B cell (primary cell): ENCODE results near the gene LRP2. TPM values are rescaled to one million over a fixed set of nuclear protein-coding genes. Genes with fewer than 3 reads are reported as not detected.

Experiments used
- ATAC-seq: fragments of 200-7000 bp; cut with Tn5 transposase; one replicate; pipeline ENCODE4 v1.10.0; 2021; ENCODE audit warnings: low read depth, mild to moderate bottlenecking, moderate number of reproducible peaks, moderate library complexity
- CTCF ChIA-PET: fragments of 350-600 bp; sonication (Branson Sonifier 250); formaldehyde crosslinking; loops from one replicate; lab custom pipeline; 2021; ENCODE audit warnings: antibody characterized with exemption, inconsistent platforms; lab: Charles Lee
- POLR2A ChIA-PET: fragments of 350-600 bp; sonication (Branson Sonifier 250); formaldehyde crosslinking; loops from one replicate; lab custom pipeline; 2021; ENCODE audit warnings: antibody characterized with exemption; lab: Charles Lee
- DNase-seq: peaks from one replicate; pipeline ENCODE4 v3.0.0; 2013
- H2AFZ ChIP-seq: 2 replicates; pipeline ENCODE4 v1.6.1; 2012; ENCODE audit warnings: mild to moderate bottlenecking, low read depth, low read length; ENCODE audit not compliant: insufficient read depth, poor library complexity, severe bottlenecking
- H3K27ac ChIP-seq, 2 donors: 1 replicate in 1 of 2; 2 replicates in 1 of 2; pipeline ENCODE4 v1.5.1; 2012 to 2013; ENCODE audit warnings: low read length in 2 of 2, mild to moderate bottlenecking in 2 of 2, moderate library complexity in 1 of 2
- H3K27me3 ChIP-seq, 4 experiments: fragments of 200-600 bp in 1 of 4; sonication (generic) in 1 of 4; replicated peaks in 1 of 4; 1 replicate in 2 of 4; 2 replicates in 2 of 4; pipeline versions ENCODE4 v1.6.1 to v1.7.0; 2013 to 2016; ENCODE audit warnings: low read length in 3 of 4, mild to moderate bottlenecking in 2 of 4, mixed read lengths in 1 of 4, moderate library complexity in 1 of 4; ENCODE audit not compliant: insufficient read depth in 4 of 4, control insufficient read depth in 3 of 4; ENCODE audit errors: control extremely low read depth in 1 of 4
- H3K36me3 ChIP-seq, 2 experiments: replicated peaks in 1 of 2; 1 replicate in 1 of 2; 2 replicates in 1 of 2; pipeline versions ENCODE4 v1.6.1 to v1.7.1; 2013; ENCODE audit warnings: low read length in 1 of 2; ENCODE audit not compliant: insufficient read depth in 2 of 2, control insufficient read depth in 1 of 2; ENCODE audit errors: control extremely low read depth in 1 of 2, extremely low read depth in 1 of 2
- H3K4me1 ChIP-seq, 2 donors: fragments of 200-600 bp in 1 of 2; sonication (generic) in 1 of 2; 1 replicate in 1 of 2; 2 replicates in 1 of 2; pipeline versions ENCODE4 v1.5.1 to v1.6.1; 2013 to 2017; ENCODE audit warnings: low read length in 2 of 2; ENCODE audit not compliant: control insufficient read depth in 2 of 2, insufficient read depth in 2 of 2
- H3K4me2 ChIP-seq: replicated peaks from 2 replicates; pipeline ENCODE3; 2012; ENCODE audit warnings: mild to moderate bottlenecking, low read depth, low read length; ENCODE audit not compliant: poor library complexity, severe bottlenecking
- H3K4me3 ChIP-seq, 5 experiments: fragments of 200-600 bp in 1 of 5; sonication (generic) in 1 of 5; 1 replicate in 3 of 5; 2 replicates in 2 of 5; pipeline versions ENCODE4 v1.5.1 to v1.7.0; 2011 to 2016; ENCODE audit warnings: low read length in 4 of 5, mild to moderate bottlenecking in 4 of 5, low read depth in 2 of 5, control low read depth in 1 of 5, moderate library complexity in 1 of 5; ENCODE audit not compliant: insufficient read depth in 1 of 5; ENCODE audit errors: control extremely low read depth in 1 of 5, extremely low read depth in 1 of 5
- H3K79me2 ChIP-seq: fragments of 200-600 bp; sonication (generic); one replicate; pipeline ENCODE4 v1.6.0; 2016; ENCODE audit warnings: low read length; ENCODE audit not compliant: control insufficient read depth, insufficient read depth
- H3K9ac ChIP-seq: fragments of 200-600 bp; sonication (generic); 2 replicates; pipeline ENCODE4 v1.6.1; 2017; ENCODE audit warnings: mild to moderate bottlenecking, low read length, moderate library complexity
- H3K9me3 ChIP-seq, 3 donors: one replicate each; pipeline versions ENCODE4 v1.6.1 to v1.7.1; 2013; ENCODE audit warnings: low read length in 2 of 3; ENCODE audit not compliant: control insufficient read depth in 2 of 3, insufficient read depth in 1 of 3; ENCODE audit errors: control extremely low read depth in 1 of 3
- H4K20me1 ChIP-seq: 2 replicates; pipeline ENCODE4 v1.6.0; 2012; ENCODE audit warnings: mild to moderate bottlenecking, low read length; ENCODE audit not compliant: insufficient read depth, control insufficient read depth, poor library complexity, severe bottlenecking
- H3K27ac Mint-ChIP-seq: one replicate; pipeline ENCODE4 v1.8.0; 2021; ENCODE audit warnings: mixed read lengths
- H3K27me3 Mint-ChIP-seq: one replicate; pipeline ENCODE4 v1.8.0; 2021; ENCODE audit warnings: mixed read lengths
- H3K4me1 Mint-ChIP-seq: one replicate; pipeline ENCODE4 v1.8.0; 2021; ENCODE audit warnings: mixed read lengths
- H3K4me3 Mint-ChIP-seq: one replicate; pipeline ENCODE4 v1.8.0; 2021; ENCODE audit warnings: mixed read lengths
- H3K9me3 Mint-ChIP-seq: one replicate; pipeline ENCODE4 v1.8.0; 2022; ENCODE audit warnings: mixed read lengths; ENCODE audit not compliant: insufficient read depth
- EZH2 ChIP-seq: IDR thresholded peaks from 2 replicates; pipeline ENCODE4 v1.6.1; 2012; ENCODE audit warnings: borderline replicate concordance, low read depth, mild to moderate bottlenecking, moderate library complexity, low read length; ENCODE audit not compliant: insufficient read depth, poor library complexity, severe bottlenecking
- WGBS: methylation state at CpG from one replicate; pipeline ENCODE4 v1.1.5; 2013; ENCODE audit warnings: missing lambda C conversion rate; ENCODE audit not compliant: insufficient coverage; 5-methylcytosine and 5-hydroxymethylcytosine counted together
- intact Hi-C: fragments of 100-400 bp; cut with micrococcal nuclease; formaldehyde crosslinking; loops from one replicate; pipeline ENCODE4 v1.10.0; 2022
- polyA plus RNA-seq: library from polyadenylated mRNA; depleted of rRNA; stranded (reverse); fragments of >200 nt; gene quantifications from 2 replicates; pipeline ENCODE4 v1.2.3, GENCODE V29; 2012
- total RNA-seq, 2 donors: library from RNA; stranded (reverse); fragments of 120-200 nt in 1 of 2; gene quantifications; 1 replicate in 1 of 2; 2 replicates in 1 of 2; pipeline versions ENCODE4 v1.2.3 to v1.2.4, GENCODE V29; 2013 to 2022
- TF ChIP-seq, protein P1 (sequence below): fragments of 200-600 bp; IDR thresholded peaks from one replicate; pipeline ENCODE4 v1.8.0; 2022; ENCODE audit warnings: antibody characterized with exemption, mild to moderate bottlenecking

The LRP2 gene
- total and polyA plus RNA-seq, 2 donors (not counting 1 experiment from before 2014, with no cell fraction given): not detected

- Histone ChIP-seq H3K79me2 (no peaks in the 10 kb centered on the region), H3K4me3 (no peak overlapping the region), H2AFZ (no peak overlapping the region), H3K36me3 (no peaks in the 10 kb centered on the region), H3K9ac (no peak overlapping the region), H3K27me3 (no peaks in the 10 kb centered on the region), H3K9me3 (no peaks in the 10 kb centered on the region), H3K4me1 (no peaks in the 10 kb centered on the region), H3K27ac (no peak overlapping the region), H4K20me1 (no peaks in the 10 kb centered on the region), H3K4me2 (no peak overlapping the region)
- intact Hi-C loops: no loop called here
- TF ChIP-seq, protein P1, sequence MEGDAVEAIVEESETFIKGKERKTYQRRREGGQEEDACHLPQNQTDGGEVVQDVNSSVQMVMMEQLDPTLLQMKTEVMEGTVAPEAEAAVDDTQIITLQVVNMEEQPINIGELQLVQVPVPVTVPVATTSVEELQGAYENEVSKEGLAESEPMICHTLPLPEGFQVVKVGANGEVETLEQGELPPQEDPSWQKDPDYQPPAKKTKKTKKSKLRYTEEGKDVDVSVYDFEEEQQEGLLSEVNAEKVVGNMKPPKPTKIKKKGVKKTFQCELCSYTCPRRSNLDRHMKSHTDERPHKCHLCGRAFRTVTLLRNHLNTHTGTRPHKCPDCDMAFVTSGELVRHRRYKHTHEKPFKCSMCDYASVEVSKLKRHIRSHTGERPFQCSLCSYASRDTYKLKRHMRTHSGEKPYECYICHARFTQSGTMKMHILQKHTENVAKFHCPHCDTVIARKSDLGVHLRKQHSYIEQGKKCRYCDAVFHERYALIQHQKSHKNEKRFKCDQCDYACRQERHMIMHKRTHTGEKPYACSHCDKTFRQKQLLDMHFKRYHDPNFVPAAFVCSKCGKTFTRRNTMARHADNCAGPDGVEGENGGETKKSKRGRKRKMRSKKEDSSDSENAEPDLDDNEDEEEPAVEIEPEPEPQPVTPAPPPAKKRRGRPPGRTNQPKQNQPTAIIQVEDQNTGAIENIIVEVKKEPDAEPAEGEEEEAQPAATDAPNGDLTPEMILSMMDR: no peak
- TF ChIP-seq EZH2: no peak
- no peaks in the 10 kb centered on the region for H3K4me1 Mint-ChIP-seq
- no peak overlapping the region for H3K27ac Mint-ChIP-seq
- DNase-seq (no peak), ATAC-seq (no peak)
- no peaks in the 10 kb centered on the region for H3K9me3 Mint-ChIP-seq
- H3K27me3 Mint-ChIP-seq: no peaks in the 10 kb centered on the region
- no peak overlapping the region for H3K4me3 Mint-ChIP-seq
- ChIA-PET POLR2A (no interaction called here), CTCF (no interaction called here)
- WGBS: 99% methylated on average over 8 of the region's 11 CpGs
Measured at GRCh38 chr2:169232551-169233154, 129.7 kb downstream of the LRP2 start.

DNA sequence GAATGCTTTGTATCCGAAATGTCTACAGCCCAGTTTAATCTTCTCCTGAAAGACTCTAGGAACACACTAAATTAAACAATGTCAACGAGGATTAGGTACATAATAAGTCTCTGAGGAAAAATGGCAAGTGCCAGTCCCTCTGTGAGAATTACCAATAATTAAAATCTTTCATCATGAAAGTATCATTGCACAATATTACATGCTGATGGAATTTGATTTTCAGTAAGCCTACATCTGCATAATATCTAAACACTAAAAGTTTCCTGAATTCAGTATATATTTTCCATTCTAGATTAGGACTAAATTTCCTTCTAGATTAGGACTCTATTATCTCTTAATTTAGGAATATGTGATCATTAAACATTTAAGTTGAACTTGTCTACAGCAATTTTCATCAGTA, 132.1 kb downstream of the LRP2 start:
- H3K4me2 ChIP-seq: no peak overlapping the region
- no peaks in the 10 kb centered on the region for H3K9me3 ChIP-seq
- CTCF ChIA-PET: no interaction called here
- DNase-seq (no peak), ATAC-seq (no peak)
- no peak overlapping the region for H3K27ac ChIP-seq
- H2AFZ ChIP-seq: no peak overlapping the region
- intact Hi-C loops: no loop called here
- POLR2A ChIA-PET: no interaction called here
- H3K36me3 ChIP-seq: no peaks in the 10 kb centered on the region
- H3K4me1 Mint-ChIP-seq: no peaks in the 10 kb centered on the region
- H4K20me1 ChIP-seq: no peaks in the 10 kb centered on the region
- no peak overlapping the region for H3K4me3 ChIP-seq
- no peaks in the 10 kb centered on the region for H3K79me2 ChIP-seq
- no peak overlapping the region for H3K4me3 Mint-ChIP-seq
- no peaks in the 10 kb centered on the region for H3K9me3 Mint-ChIP-seq
- no peak overlapping the region for H3K27ac Mint-ChIP-seq
- no peak overlapping the region for H3K9ac ChIP-seq
- H3K27me3 Mint-ChIP-seq: no peaks in the 10 kb centered on the region
- WGBS: no CpG with 5 or more reads among the region's 2 CpGs
- TF ChIP-seq, protein P1: no peak
- no peak for TF ChIP-seq EZH2
- no peaks in the 10 kb centered on the region for H3K4me1 ChIP-seq
- H3K27me3 ChIP-seq: no peaks in the 10 kb centered on the region
